Measurements from ENCODE around the gene ADAD2. TPM values are rescaled to one million over a fixed set of nuclear protein-coding genes. Genes with fewer than 3 reads are reported as not detected.
A peak's percentile ranks its signal among the peaks of the same experiment; 100 is the strongest.

The ADAD2 gene
- total and polyA plus RNA-seq, 9 of the 15 experiments (the other 6 are each of a cell fraction or from before 2014, with no cell fraction given), result 0.07 TPM; not detected in 8

DNA sequence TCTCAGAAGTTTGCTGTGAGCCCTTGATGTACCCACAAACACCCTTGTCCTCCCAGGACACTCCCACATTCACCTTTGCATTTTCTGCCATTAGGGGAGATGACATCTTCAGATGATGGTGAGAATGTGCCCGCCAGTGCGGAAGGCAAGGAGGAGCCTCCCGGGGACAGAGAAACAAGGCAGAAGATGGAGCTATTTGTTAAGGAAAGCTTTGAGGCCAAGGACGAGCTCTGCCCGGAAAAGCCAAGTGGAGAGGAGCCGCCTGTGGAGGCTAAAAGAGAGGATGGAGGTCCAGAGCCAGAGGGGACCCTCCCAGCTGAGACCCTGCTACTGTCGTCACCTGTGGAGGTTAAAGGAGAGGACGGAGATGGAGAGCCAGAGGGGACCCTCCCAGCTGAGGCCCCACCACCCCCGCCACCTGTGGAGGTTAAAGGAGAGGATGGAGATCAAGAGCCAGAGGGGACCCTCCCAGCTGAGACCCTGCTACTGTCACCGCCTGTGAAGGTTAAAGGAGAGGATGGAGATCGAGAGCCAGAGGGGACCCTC is 21.1 kb upstream of the ADAD2 start:
- peaks cover 31 to 55% of the 10 kb centered on the region in 2 experiments for H3K27me3 ChIP-seq (ENCODE audit: control insufficient read depth in 2 of 2, insufficient read depth in 2 of 2, low read length in 2 of 2)
- in situ Hi-C loops (cut with MboI), result loop anchor here (5.0 kb wide), 1 partner anchor 88 kb away; no protein-coding TSS in a partner anchor
- ChIA-PET POLR2A (interaction anchor here (0.7 to 1.3 kb wide), 9 partner anchors 9 to 53 kb away, joined by 3 to 4 read pairs (median 3); partner anchors contain the start of genes MBTPS1 and TAF1C), CTCF (ENCODE audit: low intra/inter-chr PET ratio) (interaction anchor here (0.6 kb wide), 2 partner anchors 192 to 308 kb away, joined by 3 to 4 read pairs; no protein-coding TSS in a partner anchor)
- ATAC-seq (peak; percentile 51), FAIRE-seq (no peak), DNase-seq (ENCODE audit: extremely low read depth in 1 of 4, low spot score in 3 of 4) (no peak)
- no peak overlapping the region; the same call in 1 of the 2 replicates for H3K4me2 ChIP-seq (ENCODE audit: insufficient read depth, low read length)
- H4K20me1 ChIP-seq (replicated peaks; ENCODE audit: control insufficient read depth, insufficient read depth, low read length), result no peaks in the 10 kb centered on the region
- no TSS peak for BruUV-seq (replicated peaks)
- H3K4me1 ChIP-seq (replicated peaks in 1 of 2; ENCODE audit: control insufficient read depth in 2 of 2, insufficient read depth in 2 of 2, low read length in 2 of 2), result peaks cover 2 to 12% of the 10 kb centered on the region in 2 experiments; a peak in 3 of 5 replicates
- WGBS (ENCODE audit: insufficient coverage, low coverage, missing lambda C conversion rate), result 11% methylated on average over 11 of the region's 11 CpGs
- H3K9me3 ChIP-seq (replicated peaks; ENCODE audit: control insufficient read depth, insufficient read depth, low read depth, low read length), result no peaks in the 10 kb centered on the region
- no peaks in the 10 kb centered on the region for H3K36me3 ChIP-seq (ENCODE audit: control insufficient read depth, insufficient read depth, low read length)
- peak overlapping the region in 1 of 2 experiments; percentile 36; a peak in 1 of 4 replicates for H3K9ac ChIP-seq (ENCODE audit: insufficient read depth in 1 of 2, low read depth in 2 of 2, low read length in 2 of 2)
- H3K27ac ChIP-seq (ENCODE audit: extremely low read depth, low read depth, low read length), result no peak overlapping the region
- H3K79me2 ChIP-seq (ENCODE audit: control insufficient read depth, insufficient read depth, low read length), result no peaks in the 10 kb centered on the region
- intact Hi-C loops (cut with micrococcal nuclease), result no loop called here
- peak overlapping the region; percentile 34; the same call in 1 of the 2 replicates for H2AFZ ChIP-seq (ENCODE audit: low read depth, low read length)
- no peak overlapping the region for H3K4me3 ChIP-seq
- no peaks in the 10 kb centered on the region for H3K9me1 ChIP-seq (ENCODE audit: control insufficient read depth, insufficient read depth, low read length)
- TF ChIP-seq GTF2F1 (IDR thresholded peaks at IDR 0.05; ENCODE audit: low read depth, low read length) (no peak), CTBP1 (IDR thresholded peaks at IDR 0.05; ENCODE audit: borderline replicate concordance) (peak; percentile 31; the same call in 1 of the 2 replicates), RAD21 (CRISPR knock-in tag; conservative IDR thresholded peaks at IDR 0.05 in 1 of 2, IDR thresholded peaks at IDR 0.05 in 1 of 2) (peak in 1 of 2 experiments; percentile 23; a peak in 1 of 4 replicates)
- TF ChIP-seq, protein P1, sequence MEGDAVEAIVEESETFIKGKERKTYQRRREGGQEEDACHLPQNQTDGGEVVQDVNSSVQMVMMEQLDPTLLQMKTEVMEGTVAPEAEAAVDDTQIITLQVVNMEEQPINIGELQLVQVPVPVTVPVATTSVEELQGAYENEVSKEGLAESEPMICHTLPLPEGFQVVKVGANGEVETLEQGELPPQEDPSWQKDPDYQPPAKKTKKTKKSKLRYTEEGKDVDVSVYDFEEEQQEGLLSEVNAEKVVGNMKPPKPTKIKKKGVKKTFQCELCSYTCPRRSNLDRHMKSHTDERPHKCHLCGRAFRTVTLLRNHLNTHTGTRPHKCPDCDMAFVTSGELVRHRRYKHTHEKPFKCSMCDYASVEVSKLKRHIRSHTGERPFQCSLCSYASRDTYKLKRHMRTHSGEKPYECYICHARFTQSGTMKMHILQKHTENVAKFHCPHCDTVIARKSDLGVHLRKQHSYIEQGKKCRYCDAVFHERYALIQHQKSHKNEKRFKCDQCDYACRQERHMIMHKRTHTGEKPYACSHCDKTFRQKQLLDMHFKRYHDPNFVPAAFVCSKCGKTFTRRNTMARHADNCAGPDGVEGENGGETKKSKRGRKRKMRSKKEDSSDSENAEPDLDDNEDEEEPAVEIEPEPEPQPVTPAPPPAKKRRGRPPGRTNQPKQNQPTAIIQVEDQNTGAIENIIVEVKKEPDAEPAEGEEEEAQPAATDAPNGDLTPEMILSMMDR (IDR thresholded peaks at IDR 0.05 in 2 of 3, conservative IDR thresholded peaks at IDR 0.05 in 1 of 3; ENCODE audit: insufficient read depth in 2 of 3, low read depth in 1 of 3, low read length in 3 of 3), result peak in 1 of 3 experiments; percentile 15; a peak in 1 of 6 replicates

All from K562 (cell line).